GM19025 (cell line): ENCODE data around the gene NCOR2.
"Not testable (repeated sequence)": the region's sequence is repeated elsewhere in the genome, so short reads cannot be mapped to it uniquely, and the experiment has no call there.

ENCODE experiments used
- ATAC-seq: cut with Tn5 transposase; IDR thresholded peaks from one replicate; pipeline ENCODE4 v1.9.1; 2021; ENCODE audit warnings: mild to moderate bottlenecking, low read depth, moderate library complexity; ENCODE audit not compliant: unreplicated experiment

Gene NCOR2

DNA sequence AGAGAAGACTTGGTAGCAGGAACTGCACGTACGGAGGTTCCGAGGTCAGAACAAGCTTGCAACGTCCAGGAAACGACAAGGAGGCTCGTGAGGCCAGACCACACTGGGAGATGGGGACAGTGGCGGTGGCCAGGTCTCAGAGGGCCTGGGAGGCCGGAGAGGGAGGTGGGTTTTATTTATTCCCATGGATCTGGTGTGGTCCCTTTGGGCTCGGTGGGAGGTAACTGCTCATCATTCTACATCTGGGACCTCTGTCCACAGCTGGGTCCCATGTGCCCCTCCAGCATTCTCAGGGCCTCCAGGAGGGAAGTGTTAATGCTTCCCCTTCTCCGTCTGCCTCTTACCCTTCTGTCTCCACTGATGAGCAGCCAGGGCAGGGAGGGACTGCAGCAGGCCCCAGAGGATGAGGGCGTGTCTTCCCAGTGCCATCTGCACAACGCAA lies 35.7 kb upstream of the NCOR2 start:
- no peak for ATAC-seq

- ATAC-seq, result no peak
Observed at GRCh38 chr12:124601706-124602105, 34.3 kb upstream of the NCOR2 start.

DNA sequence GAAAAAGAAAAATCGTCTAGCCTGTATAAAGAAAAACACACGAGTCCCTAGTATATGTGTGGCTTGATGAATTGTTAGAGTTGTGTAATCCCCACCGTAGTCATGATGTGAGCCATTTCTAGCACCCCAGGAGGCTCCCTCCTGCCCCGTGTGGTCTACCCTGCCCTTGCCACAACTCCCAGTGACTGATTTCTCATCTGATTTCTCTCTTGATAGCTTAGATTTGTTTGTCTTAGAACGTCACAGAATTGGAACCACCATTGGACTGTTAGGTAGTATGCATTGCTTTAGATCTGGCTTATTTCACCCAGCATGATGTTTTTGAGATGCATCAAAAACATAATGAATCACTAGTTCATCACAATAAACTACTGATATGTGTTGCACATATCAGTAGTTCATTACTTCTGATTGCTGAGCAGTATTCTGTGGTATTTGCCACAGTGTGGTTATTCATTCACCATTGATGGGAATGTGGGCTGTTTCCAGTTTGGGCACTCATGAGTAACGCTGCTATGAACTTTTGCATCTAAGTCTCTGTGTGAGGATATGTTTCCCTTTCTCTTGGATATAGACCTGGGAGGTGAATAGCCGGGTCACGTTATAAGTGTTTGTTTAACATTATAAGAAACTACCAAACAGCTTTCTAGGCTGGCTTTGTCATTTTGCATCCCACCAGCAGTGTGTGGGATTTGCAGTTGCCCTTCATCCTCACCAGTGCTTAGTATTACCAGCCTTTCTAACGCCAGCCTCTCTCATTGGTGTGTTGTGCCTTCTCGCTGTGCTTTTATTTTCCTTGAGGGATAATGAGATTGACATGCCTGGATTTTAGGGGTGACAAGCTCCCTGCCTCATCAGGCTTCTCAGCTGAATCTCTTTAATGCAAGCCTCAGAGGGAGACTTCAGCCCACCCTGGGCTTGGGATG lies 31.9 kb upstream of the NCOR2 start:
- ATAC-seq, result no peak

DNA sequence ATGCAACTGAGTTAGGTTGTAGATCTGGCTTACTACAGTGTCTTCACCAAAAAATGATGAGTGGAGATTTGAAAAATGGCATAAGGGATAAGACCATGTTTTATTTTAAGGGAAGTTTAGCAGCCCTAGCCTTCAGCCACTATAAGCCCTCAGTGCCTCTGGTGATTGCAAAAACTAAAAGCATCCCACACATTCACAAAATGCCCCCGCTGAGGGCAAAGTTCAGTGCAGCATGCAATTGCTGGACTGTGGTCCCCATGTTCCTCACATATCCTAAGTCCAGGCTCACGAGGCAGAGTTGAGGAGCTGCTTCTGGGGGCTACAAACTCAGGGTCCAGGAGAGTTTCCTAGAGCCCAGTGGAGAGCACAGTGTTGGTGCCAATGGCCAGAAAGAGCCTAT lies 29.6 kb upstream of the NCOR2 start:
- no peak for ATAC-seq

GRCh38 chr12:124595444-124595843 lies 28.0 kb upstream of the NCOR2 start:
- ATAC-seq, result no peak

DNA sequence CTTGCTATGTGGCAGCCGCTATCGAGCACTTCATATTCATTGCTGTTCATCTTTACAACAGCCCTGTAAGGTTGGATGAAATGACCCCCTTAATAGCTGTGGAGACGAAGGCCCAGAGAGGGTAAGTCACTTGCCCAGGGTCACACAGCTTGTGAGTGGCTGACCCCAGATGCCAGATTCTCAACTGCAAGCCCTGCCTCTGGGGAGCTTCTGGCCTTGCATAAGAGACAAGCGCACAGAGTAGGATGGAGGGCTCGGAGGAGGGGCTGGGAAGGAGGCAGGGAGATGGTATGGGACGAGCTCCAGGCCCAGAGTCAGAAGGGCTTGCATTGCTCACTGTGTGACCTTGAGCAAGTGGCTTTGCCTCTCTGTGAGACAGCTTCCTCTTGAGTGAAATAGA lies 27.4 kb upstream of the NCOR2 start:
- ATAC-seq, result no peak

DNA sequence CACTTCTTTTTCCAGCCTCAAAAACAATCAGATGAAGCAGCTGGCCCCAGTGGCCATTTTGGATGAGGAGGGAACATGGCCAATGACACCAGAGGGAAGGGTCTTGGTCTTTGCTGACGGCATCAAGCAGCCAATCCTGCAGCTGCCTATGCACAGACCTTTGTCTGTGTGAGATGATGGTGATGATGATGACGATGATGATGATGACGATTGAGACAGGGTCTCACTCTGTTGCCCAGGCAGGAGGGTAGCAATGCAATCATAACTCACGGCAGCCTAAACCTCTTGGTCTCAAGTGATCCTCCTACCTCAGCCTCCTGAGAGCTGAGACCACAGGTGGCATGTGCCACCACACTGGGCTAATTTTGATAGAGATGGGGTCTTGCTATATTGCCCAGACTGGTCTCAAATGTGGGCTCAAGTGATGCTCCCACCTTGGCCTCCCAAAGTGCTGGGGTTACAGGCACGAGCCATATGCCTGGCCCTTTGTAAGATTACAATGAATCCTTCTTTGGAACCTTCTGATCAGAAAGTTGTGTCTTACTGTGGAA lies 26.5 kb upstream of the NCOR2 start:
- ATAC-seq, result no peak

DNA sequence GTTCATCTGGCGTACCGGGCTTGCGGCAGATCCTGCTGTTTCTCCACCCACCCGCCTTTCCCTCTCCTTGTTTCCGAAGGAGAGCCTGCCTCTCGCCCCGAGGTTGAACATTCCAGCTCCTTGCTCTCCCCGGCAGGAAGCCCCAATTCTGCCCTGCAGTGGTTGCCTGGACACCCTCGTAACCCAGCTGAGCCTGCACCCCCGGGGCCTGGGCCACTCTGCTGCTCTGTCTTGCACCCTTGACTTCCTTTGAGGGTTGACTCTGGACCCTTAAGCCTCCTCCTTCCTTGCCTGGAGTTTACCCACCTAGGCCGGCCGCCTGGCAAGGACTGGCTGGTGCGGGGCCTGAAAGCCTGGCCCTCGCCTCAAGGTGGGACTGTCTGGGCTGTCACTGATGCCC lies 25.8 kb upstream of the NCOR2 start:
- ATAC-seq, result no peak

GRCh38 chr12:124592481-124593160 lies 25.2 kb upstream of the NCOR2 start:
- ATAC-seq, result no peak

DNA sequence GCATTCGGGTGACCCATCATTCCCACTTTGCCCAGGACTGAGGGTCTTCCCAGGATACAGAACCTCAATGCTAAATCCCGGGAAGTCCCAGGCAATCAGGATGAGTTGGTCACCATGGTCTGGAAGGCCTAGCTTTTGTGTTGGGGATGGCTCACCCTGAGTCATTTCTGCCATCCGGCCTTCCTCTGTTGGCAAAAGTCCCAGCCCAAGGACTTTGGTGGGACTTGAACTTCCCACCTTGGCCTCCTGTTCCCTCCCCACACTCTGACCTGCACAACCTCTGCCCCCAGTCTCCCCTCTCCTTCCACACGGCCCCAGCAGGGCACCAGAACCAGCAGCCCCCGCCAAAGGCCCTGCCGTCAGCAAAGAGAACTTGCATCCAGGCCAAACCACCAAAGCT lies 24.6 kb upstream of the NCOR2 start:
- no peak for ATAC-seq

DNA sequence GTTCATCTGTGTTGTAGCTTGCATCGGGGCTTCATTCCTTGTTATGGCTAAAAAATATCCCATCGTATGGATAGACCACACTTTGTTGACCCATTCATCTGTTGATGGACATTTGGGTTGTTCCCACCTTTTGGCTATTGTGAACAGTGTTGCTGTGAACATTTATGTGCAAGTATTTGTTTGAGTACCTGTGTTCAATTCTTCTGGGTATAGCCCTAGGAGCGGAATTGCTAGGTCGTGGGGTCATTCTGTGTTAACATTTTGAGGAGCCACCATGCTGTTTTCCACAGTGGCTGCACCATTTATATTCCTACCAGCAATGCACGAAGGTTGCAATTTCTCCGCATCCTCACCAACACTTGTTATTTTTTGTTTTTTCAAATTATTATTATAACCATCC lies 23.0 kb upstream of the NCOR2 start:
- ATAC-seq, result no peak

DNA sequence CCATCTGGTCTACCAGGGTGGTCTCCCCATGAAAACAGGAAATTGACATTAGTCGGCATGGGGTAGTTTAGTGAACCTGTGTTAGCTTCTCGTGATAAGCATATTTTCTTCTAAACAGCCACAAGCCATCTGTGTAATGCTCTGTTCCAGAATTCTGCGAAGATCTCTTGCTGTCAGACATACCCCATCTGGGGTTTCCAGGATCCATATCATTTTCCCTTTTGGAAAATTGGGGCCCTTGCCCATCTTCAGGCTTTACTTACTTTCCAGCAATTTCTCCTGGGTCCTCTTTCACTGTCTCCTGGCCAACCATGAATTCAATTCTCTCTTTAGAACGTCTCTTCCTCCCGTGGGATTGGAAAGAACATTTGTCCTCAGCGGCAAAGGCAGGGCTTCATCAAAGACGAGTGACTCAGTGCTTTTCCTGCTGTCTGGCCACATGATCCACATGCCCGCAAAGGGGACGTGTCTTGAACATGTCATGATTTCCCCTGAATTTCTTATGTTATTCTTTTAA lies 21.4 kb upstream of the NCOR2 start:
- no peak for ATAC-seq

GRCh38 chr12:124588018-124588634 lies 20.7 kb upstream of the NCOR2 start:
- ATAC-seq, result no peak

DNA sequence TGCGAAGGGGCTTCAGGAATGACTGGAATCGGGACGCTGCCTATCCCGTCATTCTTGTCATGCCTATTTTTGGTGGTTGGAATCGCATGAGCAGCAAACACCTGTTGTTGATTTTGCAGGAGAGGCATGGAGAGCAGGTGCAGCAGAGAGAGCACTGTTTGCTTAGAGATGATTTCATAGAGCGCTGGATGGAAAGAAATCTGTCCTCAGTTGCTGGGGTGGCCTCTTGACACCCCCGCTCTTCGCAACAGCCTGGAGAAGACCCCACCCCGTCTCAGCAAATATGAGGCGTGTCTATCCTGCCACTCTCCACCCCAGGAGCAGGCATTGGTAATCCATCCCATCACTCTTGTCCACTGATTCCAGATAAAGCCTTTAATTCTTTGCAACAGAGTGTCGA lies 19.3 kb upstream of the NCOR2 start:
- no peak for ATAC-seq

- not testable (repeated sequence) for ATAC-seq
Observed at GRCh38 chr12:124584494-124584893, 17.1 kb upstream of the NCOR2 start.

GRCh38 chr12:124583854-124584253 lies 16.4 kb upstream of the NCOR2 start:
- ATAC-seq, result no peak

DNA sequence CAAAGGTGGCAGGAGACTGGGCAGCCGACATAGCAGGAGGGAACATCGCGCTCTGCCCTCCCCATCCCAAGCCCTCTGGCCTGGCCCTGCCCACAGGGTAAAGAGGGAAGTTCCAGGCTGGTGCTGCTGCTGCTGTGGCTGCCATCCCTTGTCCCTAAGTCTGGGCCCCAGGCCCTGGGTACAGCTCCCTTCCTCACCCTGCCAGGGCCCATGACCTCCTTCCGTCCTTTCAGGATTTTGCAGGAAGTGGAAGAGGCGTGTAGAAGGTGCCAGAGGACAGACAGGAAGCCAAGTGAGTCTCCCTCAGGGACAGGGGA lies 14.7 kb upstream of the NCOR2 start:
- ATAC-seq, result no peak

DNA sequence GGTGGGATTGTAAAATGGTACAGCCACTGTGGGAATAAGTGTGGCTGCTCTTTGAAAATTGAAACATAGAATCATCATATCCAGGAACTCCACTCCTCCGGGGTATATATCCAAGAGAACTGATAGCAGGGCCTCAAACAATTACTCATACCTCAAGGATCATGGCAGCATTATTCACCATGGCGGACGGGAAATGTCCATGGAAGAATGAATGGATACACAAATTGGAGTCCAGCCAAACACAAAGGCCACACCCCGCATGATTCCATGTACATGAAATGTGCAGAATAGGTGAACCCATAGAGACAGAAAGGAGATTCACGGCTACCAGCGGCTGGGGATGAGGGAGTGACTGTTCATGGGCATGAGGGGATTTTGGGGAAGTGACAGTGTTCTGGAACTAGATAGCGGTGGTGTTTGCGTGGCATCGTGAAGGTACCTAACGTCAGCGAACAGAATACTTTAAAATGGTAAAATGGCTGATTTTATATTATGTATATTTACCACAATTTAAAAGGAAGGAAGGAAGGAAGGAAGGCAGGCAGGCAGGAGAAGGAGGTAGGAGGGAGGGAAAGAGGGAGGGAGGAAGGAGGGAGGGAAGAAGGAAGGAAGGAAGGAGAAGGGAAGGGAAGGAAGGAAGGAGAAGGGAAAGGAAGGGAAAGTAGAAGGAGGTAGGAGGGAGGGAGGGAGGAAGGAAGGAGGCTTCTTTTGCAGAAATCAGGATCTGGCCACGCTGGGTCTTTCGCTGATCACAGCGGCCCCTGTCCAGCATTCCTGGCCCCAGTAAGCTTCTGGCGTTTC lies 14.1 kb upstream of the NCOR2 start:
- ATAC-seq, result no peak

GRCh38 chr12:124579921-124580517 lies 12.6 kb upstream of the NCOR2 start:
- no peak for ATAC-seq

DNA sequence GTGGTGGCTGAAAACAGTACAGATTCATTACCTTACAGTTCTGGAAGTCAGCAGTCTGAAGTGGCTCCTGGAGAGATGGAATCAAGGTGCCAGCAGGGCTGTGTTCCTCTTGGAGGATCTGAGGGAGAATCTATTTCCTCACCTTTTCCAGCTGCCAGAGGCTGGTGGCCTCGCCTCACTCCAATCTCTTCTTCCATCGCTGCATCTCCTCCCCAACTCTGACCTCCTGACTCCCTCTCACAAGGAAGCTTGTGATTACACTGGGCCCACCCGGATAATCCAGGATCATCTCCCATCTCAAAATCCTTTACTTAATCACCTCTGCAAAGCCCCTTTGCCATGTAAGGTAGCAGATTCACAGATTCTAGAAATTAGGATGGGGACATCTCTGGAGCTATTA lies 11.4 kb upstream of the NCOR2 start:
- no peak for ATAC-seq
